Testis (tissue), 3 donors: ENCODE data around the gene PCDHGC4. TPM values are rescaled to one million over a fixed set of nuclear protein-coding genes. Genes with fewer than 3 reads are reported as not detected.
A peak's percentile ranks its signal among the peaks of the same experiment; 100 is the strongest.

Experiments used
- DNase-seq: peaks from one replicate; pipeline ENCODE4 v3.0.0-alpha.2; 2019
- H3K27ac ChIP-seq, 2 donors: fragments of 200-600 bp; sonication (generic); one replicate each; pipeline ENCODE4 v1.5.1; 2019
- H3K27me3 ChIP-seq: fragments of 200-600 bp; sonication (generic); one replicate; pipeline ENCODE4 v1.5.1; 2019
- H3K36me3 ChIP-seq: fragments of 200-600 bp; sonication (generic); one replicate; pipeline ENCODE4 v1.5.1; 2017; ENCODE audit warnings: low read depth; ENCODE audit errors: missing control alignments
- H3K4me1 ChIP-seq: fragments of 200-600 bp; sonication (generic); one replicate; pipeline ENCODE4 v1.5.1; 2019
- H3K4me3 ChIP-seq, 2 donors: fragments of 200-600 bp; sonication (generic); one replicate each; pipeline ENCODE4 v1.5.1; 2017 to 2019
- H3K9me3 ChIP-seq: fragments of 200-600 bp; sonication (generic); one replicate; pipeline ENCODE4 v1.5.1; 2017
- CTCF ChIP-seq, 3 experiments: fragments of 450-650 bp in 2 of 3; fragments of 200-600 bp in 1 of 3; sonication (generic) in 1 of 3; IDR thresholded peaks; one replicate each; pipeline ENCODE4 v1.5.1; 2016 to 2019; ENCODE audit warnings: antibody characterized with exemption in 3 of 3, mild to moderate bottlenecking in 2 of 3, moderate library complexity in 1 of 3
- POLR2A ChIP-seq: fragments of 450-650 bp; IDR thresholded peaks from one replicate; pipeline ENCODE4 v1.6.1; 2017; ENCODE audit warnings: antibody characterized with exemption, mild to moderate bottlenecking, moderate library complexity
- WGBS, 2 donors: methylation state at CpG; one replicate each; pipeline ENCODE4 v1.1.5; 2018; 5-methylcytosine and 5-hydroxymethylcytosine counted together
- intact Hi-C: fragments of 100-400 bp; cut with DNase I; formaldehyde crosslinking; loops from one replicate; pipeline ENCODE4 v1.15.1; 2023; ENCODE audit warnings: low total_unique reads
- polyA plus RNA-seq: library from polyadenylated mRNA; stranded (reverse); fragments of 350-450 nt; fragmentation: Illumina TruSeq; extraction: RNeasy Lipid Tissue Mini Kit (QIAGEN cat#74804); gene quantifications from one replicate; pipeline ENCODE4 v1.2.3, GENCODE V29; 2014; ENCODE audit warnings: low read depth, low replicate concordance; ENCODE audit not compliant: insufficient read depth
- total RNA-seq, 2 donors: library from RNA; depleted of rRNA; stranded (reverse); fragments of >200 nt; gene quantifications; one replicate each; pipeline ENCODE4 v1.2.3, GENCODE V29; 2016

PCDHGC4 gene
- total and polyA plus RNA-seq, 3 donors from 2014 or later: 0.57 to 6.1 (median 6.1) TPM

GRCh38 chr5:141515946-141516671 lies 31.3 kb downstream of the PCDHGC4 start:
- DNase-seq: no peak
- 75 to 92% methylated on average over 4 of the region's 4 CpGs for WGBS, 2 donors
- TF ChIP-seq POLR2A (no peak), CTCF (IDR thresholded peaks at IDR 0.05) (no peak)
- Histone ChIP-seq H3K27me3 (no peaks in the 10 kb centered on the region), H3K9me3 (no peaks in the 10 kb centered on the region), H3K4me1 (peaks cover 21% of the 10 kb centered on the region), H3K27ac (peak overlapping the region in 1 of 2 donors; percentile 28), H3K36me3 (no peaks in the 10 kb centered on the region), H3K4me3 (no peak overlapping the region)
- intact Hi-C loops: no loop called here

DNA sequence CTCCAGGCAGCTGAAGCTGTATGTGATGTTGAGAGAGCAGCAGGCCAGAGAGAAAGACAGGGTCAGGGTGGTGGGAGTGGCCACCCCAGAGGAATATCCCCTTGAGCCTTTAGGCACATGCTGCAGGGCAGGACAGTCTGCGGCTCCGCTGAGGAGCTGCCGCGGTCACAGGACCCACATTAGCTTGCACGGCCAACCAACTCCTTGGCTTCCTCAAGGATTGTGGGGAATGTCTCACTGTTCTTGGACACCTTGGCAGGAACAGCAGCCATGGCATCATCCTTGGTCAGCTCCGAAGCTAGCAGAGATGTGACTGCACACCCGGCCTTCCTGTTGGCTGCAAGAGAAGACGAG lies 31.8 kb downstream of the PCDHGC4 start:
- Histone ChIP-seq H3K9me3 (no peaks in the 10 kb centered on the region), H3K27ac (no peak overlapping the region), H3K36me3 (no peaks in the 10 kb centered on the region), H3K4me3 (no peak overlapping the region), H3K4me1 (peaks cover 24% of the 10 kb centered on the region), H3K27me3 (no peaks in the 10 kb centered on the region)
- intact Hi-C loops: no loop called here
- no peak for TF ChIP-seq POLR2A
- TF ChIP-seq CTCF (IDR thresholded peaks at IDR 0.05): no peak
- no peak for DNase-seq
- WGBS, 2 donors: 65 to 74% methylated on average over 4 to 8 of the region's 8 CpGs

- Histone ChIP-seq H3K9me3 (no peaks in the 10 kb centered on the region), H3K36me3 (no peaks in the 10 kb centered on the region), H3K4me3 (no peak overlapping the region), H3K4me1 (peaks cover 25% of the 10 kb centered on the region), H3K27ac (no peak overlapping the region), H3K27me3 (no peaks in the 10 kb centered on the region)
- DNase-seq: no peak
- 76 to 81% methylated on average over 8 of the region's 8 CpGs for WGBS, 2 donors
- intact Hi-C loops: no loop called here
- TF ChIP-seq CTCF (IDR thresholded peaks at IDR 0.05) (no peak), POLR2A (no peak)
These were observed 32.5 kb downstream of the PCDHGC4 start for GRCh38 chr5:141517312-141517711.

GRCh38 chr5:141517880-141518617 lies 33.2 kb downstream of the PCDHGC4 start:
- no peak for TF ChIP-seq CTCF (IDR thresholded peaks at IDR 0.05)
- no peak for TF ChIP-seq POLR2A
- Histone ChIP-seq H3K36me3 (no peaks in the 10 kb centered on the region), H3K27me3 (no peaks in the 10 kb centered on the region), H3K9me3 (no peaks in the 10 kb centered on the region), H3K4me3 (no peak overlapping the region), H3K27ac (no peak overlapping the region), H3K4me1 (peaks cover 25% of the 10 kb centered on the region)
- WGBS, 2 donors: 85 to 88% methylated on average over 11 of the region's 11 CpGs
- intact Hi-C loops: no loop called here
- DNase-seq: no peak
